ENCODE data around the gene TNFRSF21.
"Not testable (repeated sequence)": the region's sequence is repeated elsewhere in the genome, so short reads cannot be mapped to it uniquely, and the experiment has no call there.

Gene TNFRSF21

GRCh38 chr6:47223251-47223650, 86.5 kb downstream of the TNFRSF21 start:
- not testable (repeated sequence) for DNase-seq (ENCODE audit: low read depth in 2 of 2)

GRCh38 chr6:47221565-47221964, 88.1 kb downstream of the TNFRSF21 start:
- no peak for DNase-seq (ENCODE audit: low read depth in 2 of 2)

- DNase-seq (ENCODE audit: low read depth in 2 of 2), result no peak
These were observed 100.1 kb downstream of the TNFRSF21 start for GRCh38 chr6:47209632-47210031.

- no peak for DNase-seq (ENCODE audit: low read depth in 2 of 2)
These were observed 102.4 kb downstream of the TNFRSF21 start for GRCh38 chr6:47207261-47207660.

- DNase-seq (ENCODE audit: low read depth in 2 of 2), result no peak
These were observed 103.1 kb downstream of the TNFRSF21 start for GRCh38 chr6:47206626-47207025.

GRCh38 chr6:47203938-47204611, 105.6 kb downstream of the TNFRSF21 start:
- no peak for DNase-seq (ENCODE audit: low read depth in 2 of 2)

- DNase-seq (ENCODE audit: low read depth in 2 of 2), result no peak
These were observed 106.3 kb downstream of the TNFRSF21 start for GRCh38 chr6:47203266-47203937.

GRCh38 chr6:47202644-47203205, 107.0 kb downstream of the TNFRSF21 start:
- DNase-seq (ENCODE audit: low read depth in 2 of 2), result no peak

- no peak for DNase-seq (ENCODE audit: low read depth in 2 of 2)
These were observed 109.0 kb downstream of the TNFRSF21 start for GRCh38 chr6:47200536-47201334.

GRCh38 chr6:47197682-47198640, 111.7 kb downstream of the TNFRSF21 start:
- no peak for DNase-seq (ENCODE audit: low read depth in 2 of 2)

GRCh38 chr6:47196113-47196512, 113.6 kb downstream of the TNFRSF21 start:
- DNase-seq (ENCODE audit: low read depth in 2 of 2), result no peak

- DNase-seq (ENCODE audit: low read depth in 2 of 2), result no peak
These were observed 114.6 kb downstream of the TNFRSF21 start for GRCh38 chr6:47195011-47195650.

- DNase-seq (ENCODE audit: low read depth in 2 of 2), result no peak
These were observed 121.1 kb downstream of the TNFRSF21 start for GRCh38 chr6:47188588-47189021.

- no peak for DNase-seq (ENCODE audit: low read depth in 2 of 2)
These were observed 121.7 kb downstream of the TNFRSF21 start for GRCh38 chr6:47187893-47188587.

- no peak for DNase-seq (ENCODE audit: low read depth in 2 of 2)
These were observed 122.6 kb downstream of the TNFRSF21 start for GRCh38 chr6:47187113-47187512.

- DNase-seq (ENCODE audit: low read depth in 2 of 2), result no peak
These were observed 127.3 kb downstream of the TNFRSF21 start for GRCh38 chr6:47182291-47182957.

- no peak for DNase-seq (ENCODE audit: low read depth in 2 of 2)
These were observed 128.0 kb downstream of the TNFRSF21 start for GRCh38 chr6:47181681-47182080.

Data from activated CD4-positive, alpha-beta T cell treated with anti-CD3 and anti-CD28 coated beads for 24 hours (primary cell).